GM12872 (cell line): Measurements from ENCODE around the gene RNF212.

Source experiments
- CTCF ChIP-seq: IDR thresholded peaks from 3 replicates; pipeline ENCODE4 v1.5.1; 2011; ENCODE audit warnings: low read depth, mild to moderate bottlenecking, low read length, moderate library complexity; ENCODE audit not compliant: insufficient read depth

Gene RNF212

GRCh38 chr4:1112821-1113182 lies 562 bp downstream of the RNF212 start:
- TF ChIP-seq CTCF = no peak

GRCh38 chr4:1112174-1112820 lies 1.1 kb downstream of the RNF212 start:
- no peak for TF ChIP-seq CTCF

GRCh38 chr4:1111259-1111809 lies 2.0 kb downstream of the RNF212 start:
- TF ChIP-seq CTCF = no peak

GRCh38 chr4:1109898-1110506 lies 3.4 kb downstream of the RNF212 start:
- no peak for TF ChIP-seq CTCF

- TF ChIP-seq CTCF = no peak
Measured at GRCh38 chr4:1109333-1109732, 4.0 kb downstream of the RNF212 start.

GRCh38 chr4:1105662-1106061 lies 7.7 kb downstream of the RNF212 start:
- no peak for TF ChIP-seq CTCF

- no peak for TF ChIP-seq CTCF
Measured at GRCh38 chr4:1105067-1105466, 8.3 kb downstream of the RNF212 start.
